Astrocyte (in vitro differentiated cells and primary cell): ENCODE measurements around the gene SMIM26.
"Not testable (repeated sequence)": the region's sequence is repeated elsewhere in the genome, so short reads cannot be mapped to it uniquely, and the experiment has no call there.

ENCODE experiments used
- CTCF ChIP-seq: IDR thresholded peaks from 2 replicates; pipeline ENCODE4 v1.5.1; 2011; ENCODE audit warnings: low read depth, mild to moderate bottlenecking, inconsistent platforms, low read length, moderate library complexity; ENCODE audit not compliant: insufficient read depth
- EZH2 ChIP-seq: IDR thresholded peaks from 2 replicates; pipeline ENCODE4 v1.6.1; 2012; ENCODE audit warnings: mild to moderate bottlenecking, low read length, inconsistent platforms; ENCODE audit not compliant: insufficient read depth

GRCh38 chr20:18526761-18527160 is 40.5 kb upstream of the SMIM26 start:
- TF ChIP-seq CTCF, EZH2: not testable (repeated sequence)
